C4-2B (cell line): ENCODE results near the gene KCNQ1.

Source experiments
- H3K27ac ChIP-seq: fragments of 450-650 bp; 2 replicates; pipeline ENCODE4 v1.5.1; 2017
- CTCF ChIP-seq: fragments of 450-650 bp; conservative IDR thresholded peaks from 2 replicates; pipeline ENCODE4 v1.5.1; 2017; ENCODE audit warnings: mild to moderate bottlenecking
- ZFX ChIP-seq: fragments of 450-650 bp; IDR thresholded peaks from 2 replicates; pipeline ENCODE4 v1.6.1; 2017

The KCNQ1 gene

GRCh38 chr11:2813141-2813908 is 368.5 kb downstream of the KCNQ1 start:
- no peak for TF ChIP-seq CTCF
- no peak overlapping the region for H3K27ac ChIP-seq

- H3K27ac ChIP-seq, result no peak overlapping the region
- TF ChIP-seq CTCF (no peak), ZFX (no peak)
These were observed 369.2 kb downstream of the KCNQ1 start for GRCh38 chr11:2813968-2814367.

- H3K27ac ChIP-seq, result no peak overlapping the region
- no peak for TF ChIP-seq CTCF
- TF ChIP-seq ZFX, result no peak
These were observed 369.9 kb downstream of the KCNQ1 start for GRCh38 chr11:2814751-2815150.

- no peak overlapping the region for H3K27ac ChIP-seq
- TF ChIP-seq ZFX, result no peak
These were observed 371.1 kb downstream of the KCNQ1 start for GRCh38 chr11:2815762-2816496.

- TF ChIP-seq CTCF (no peak), ZFX (no peak)
- H3K27ac ChIP-seq, result no peak overlapping the region
These were observed 371.7 kb downstream of the KCNQ1 start for GRCh38 chr11:2816523-2816922.

GRCh38 chr11:2816941-2817421 is 372.2 kb downstream of the KCNQ1 start:
- H3K27ac ChIP-seq, result no peak overlapping the region
- TF ChIP-seq CTCF (no peak), ZFX (no peak)

GRCh38 chr11:2817431-2817830 is 372.6 kb downstream of the KCNQ1 start:
- TF ChIP-seq ZFX, result no peak
- H3K27ac ChIP-seq, result no peak overlapping the region

GRCh38 chr11:2818021-2818420 is 373.2 kb downstream of the KCNQ1 start:
- H3K27ac ChIP-seq, result no peak overlapping the region
- TF ChIP-seq CTCF (no peak), ZFX (no peak)
